GM21526 (cell line): ENCODE measurements around the gene AFDN.

Experiments
- ATAC-seq: cut with Tn5 transposase; IDR thresholded peaks from one replicate; pipeline ENCODE4 v1.9.1; 2021; ENCODE audit warnings: moderate library complexity; ENCODE audit not compliant: unreplicated experiment, low FRiP score

AFDN gene

GRCh38 chr6:167944130-167944529 is 117.4 kb downstream of the AFDN start:
- no peak for ATAC-seq

GRCh38 chr6:167946007-167946406 is 119.3 kb downstream of the AFDN start:
- no peak for ATAC-seq

GRCh38 chr6:167946604-167947003 is 119.9 kb downstream of the AFDN start:
- no peak for ATAC-seq

- ATAC-seq: no peak
Observed at GRCh38 chr6:167947716-167948115, 121.0 kb downstream of the AFDN start.

GRCh38 chr6:167948716-167949115 is 122.0 kb downstream of the AFDN start:
- ATAC-seq: no peak

GRCh38 chr6:167949121-167949684 is 122.5 kb downstream of the AFDN start:
- no peak for ATAC-seq

- ATAC-seq: no peak
Observed at GRCh38 chr6:167951781-167952511, 125.2 kb downstream of the AFDN start.

GRCh38 chr6:167952512-167952859 is 125.8 kb downstream of the AFDN start:
- ATAC-seq: no peak

- ATAC-seq: no peak
Observed at GRCh38 chr6:167953551-167953950, 126.8 kb downstream of the AFDN start.

GRCh38 chr6:167954151-167954550 is 127.4 kb downstream of the AFDN start:
- no peak for ATAC-seq

GRCh38 chr6:167956491-167956890 is 129.8 kb downstream of the AFDN start:
- ATAC-seq: no peak

GRCh38 chr6:167956983-167957492 is 130.3 kb downstream of the AFDN start:
- ATAC-seq: no peak

- ATAC-seq: no peak
Observed at GRCh38 chr6:167957626-167958025, 130.9 kb downstream of the AFDN start.

- ATAC-seq: no peak
Observed at GRCh38 chr6:167960579-167960978, 133.9 kb downstream of the AFDN start.

- no peak for ATAC-seq
Observed at GRCh38 chr6:167962711-167963110, 136.0 kb downstream of the AFDN start.

GRCh38 chr6:167963589-167964057 is 136.9 kb downstream of the AFDN start:
- no peak for ATAC-seq

- no peak for ATAC-seq
Observed at GRCh38 chr6:167965592-167966539, 139.2 kb downstream of the AFDN start.

GRCh38 chr6:167966540-167966905 is 139.8 kb downstream of the AFDN start:
- no peak for ATAC-seq

GRCh38 chr6:167968091-167968490 is 141.4 kb downstream of the AFDN start:
- no peak for ATAC-seq

- no peak for ATAC-seq
Observed at GRCh38 chr6:167970230-167970629, 143.5 kb downstream of the AFDN start.

GRCh38 chr6:167972193-167972592 is 145.5 kb downstream of the AFDN start:
- ATAC-seq: no peak
